Measurements from ENCODE around the gene UCK1. TPM values are rescaled to one million over a fixed set of nuclear protein-coding genes. Genes with fewer than 3 reads are reported as not detected.
A peak's percentile ranks its signal among the peaks of the same experiment; 100 is the strongest.
"Not testable (repeated sequence)": the region's sequence is repeated elsewhere in the genome, so short reads cannot be mapped to it uniquely, and the experiment has no call there.

UCK1 gene
- total RNA-seq, 1 experiment from 2014 or later: 37.7 TPM

GRCh38 chr9:131554087-131554842, 23.2 kb upstream of the UCK1 start:
- DNase-seq (ENCODE audit: low read depth): no peak

- no peak for DNase-seq (ENCODE audit: low read depth)
Measured at GRCh38 chr9:131552030-131552429, 21.0 kb upstream of the UCK1 start.

DNA sequence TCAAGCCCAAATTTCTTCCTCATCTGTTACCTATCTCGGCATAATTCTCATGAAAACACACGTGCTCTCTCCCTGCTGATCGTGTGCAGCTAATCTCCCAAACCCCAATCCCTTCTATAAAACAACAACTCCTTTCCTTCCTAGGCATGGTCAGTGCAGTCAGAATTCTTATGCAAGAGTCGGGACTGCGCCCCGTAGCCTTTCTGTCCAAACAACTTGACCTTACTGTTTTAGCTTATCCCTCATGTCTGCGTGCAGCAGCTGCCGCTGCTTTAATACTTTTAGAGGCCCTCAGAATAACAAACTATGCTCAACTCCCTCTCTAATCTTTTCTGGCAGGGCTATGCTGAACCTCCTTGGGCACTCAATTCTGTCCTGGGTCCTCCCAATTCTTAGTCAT, 19.4 kb upstream of the UCK1 start:
- not testable (repeated sequence) for DNase-seq (ENCODE audit: low read depth)

DNA sequence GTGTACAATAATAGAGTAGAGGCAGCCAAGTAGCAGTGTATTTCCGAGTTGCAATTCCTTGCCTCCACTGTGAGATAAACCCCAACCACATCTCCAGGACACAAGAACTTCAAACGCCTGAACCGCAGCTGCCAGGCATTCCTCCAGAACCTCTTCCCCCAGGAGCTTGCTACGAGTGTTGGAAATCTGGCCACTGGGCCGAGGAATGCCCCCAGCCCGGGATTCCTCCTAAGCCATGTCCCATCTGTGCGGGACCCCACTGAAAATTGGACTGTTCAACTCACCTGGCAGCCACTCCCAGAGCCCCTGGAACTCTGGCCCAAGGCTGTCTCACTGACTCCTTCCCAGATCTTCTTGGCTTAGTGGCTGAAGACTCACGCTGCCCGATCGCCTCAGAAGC, 18.1 kb upstream of the UCK1 start:
- not testable (repeated sequence) for DNase-seq (ENCODE audit: low read depth)

DNA sequence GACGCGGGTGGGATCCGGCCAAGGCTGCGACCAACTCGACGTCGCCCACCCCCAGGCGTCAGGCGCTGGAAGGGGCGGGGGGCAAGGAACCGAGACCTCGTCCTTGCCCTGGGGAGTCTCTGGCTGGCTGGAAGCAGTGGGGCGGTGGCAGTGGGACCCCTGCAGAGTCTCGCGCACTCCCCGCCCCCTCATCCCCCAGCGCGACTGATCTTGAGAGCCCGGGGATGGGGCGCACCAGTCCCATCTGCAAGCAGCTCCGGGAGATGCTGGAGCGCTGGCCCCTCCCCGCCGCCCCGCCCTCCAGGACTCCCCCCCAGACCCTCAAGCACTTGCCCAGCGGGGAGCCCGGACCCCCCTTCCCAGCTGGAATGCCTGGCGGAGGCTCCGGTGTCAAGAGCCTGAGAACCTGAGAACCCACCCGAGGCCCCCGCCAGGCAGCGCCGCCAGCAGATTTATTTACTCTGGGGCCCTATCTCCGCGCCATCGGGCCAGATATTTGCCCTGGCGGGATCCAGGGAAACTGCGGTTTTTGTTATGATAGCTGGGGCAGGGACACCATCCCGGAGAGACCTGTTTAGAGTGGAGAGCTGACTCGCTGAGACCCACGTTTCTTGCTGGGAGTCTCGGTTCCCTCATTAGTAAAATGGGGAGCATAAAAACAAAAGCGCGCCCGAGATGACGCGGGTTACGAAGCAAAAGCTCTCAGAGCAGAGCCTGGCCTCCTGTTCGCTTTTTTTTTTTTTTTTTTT, 15.4 kb upstream of the UCK1 start:
- peak; percentile 55 for DNase-seq (ENCODE audit: low read depth)

DNA sequence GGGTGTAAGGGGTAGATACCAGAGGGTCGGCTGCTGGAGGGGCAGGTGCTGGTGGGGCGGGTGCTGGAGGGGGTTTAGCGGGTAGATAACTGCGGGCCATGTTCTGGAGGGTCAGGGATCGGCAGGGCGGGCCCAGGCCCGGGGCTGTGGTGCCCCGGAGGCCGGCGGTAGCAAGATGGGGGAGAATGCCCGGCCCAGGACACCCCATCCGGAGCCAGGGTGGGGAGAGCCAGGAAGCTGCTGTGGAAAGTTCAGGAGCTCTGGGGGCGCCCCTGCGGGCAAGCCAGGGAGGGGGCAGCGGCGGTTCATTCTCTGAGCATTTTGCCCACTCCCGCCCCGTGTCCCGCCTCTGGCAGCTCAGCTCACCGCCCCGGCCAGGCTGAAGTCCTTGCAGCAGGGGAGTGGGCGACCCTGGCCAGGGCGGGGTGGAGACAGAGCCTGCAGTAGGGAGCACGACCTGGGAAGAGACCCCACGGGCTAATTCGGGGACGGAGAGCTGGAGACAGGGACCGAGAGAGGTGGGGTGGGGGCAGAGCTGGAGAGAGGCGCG, 14.8 kb upstream of the UCK1 start:
- DNase-seq (ENCODE audit: low read depth): no peak

- DNase-seq (ENCODE audit: low read depth): no peak
Measured at GRCh38 chr9:131545003-131545785, 14.1 kb upstream of the UCK1 start, which contains the start of gene PRRT1B. Gene PRRT1B, plus strand, starts transcription at chr9:131545523. Its CDS starts 93 bp downstream, at chr9:131545616.

DNA sequence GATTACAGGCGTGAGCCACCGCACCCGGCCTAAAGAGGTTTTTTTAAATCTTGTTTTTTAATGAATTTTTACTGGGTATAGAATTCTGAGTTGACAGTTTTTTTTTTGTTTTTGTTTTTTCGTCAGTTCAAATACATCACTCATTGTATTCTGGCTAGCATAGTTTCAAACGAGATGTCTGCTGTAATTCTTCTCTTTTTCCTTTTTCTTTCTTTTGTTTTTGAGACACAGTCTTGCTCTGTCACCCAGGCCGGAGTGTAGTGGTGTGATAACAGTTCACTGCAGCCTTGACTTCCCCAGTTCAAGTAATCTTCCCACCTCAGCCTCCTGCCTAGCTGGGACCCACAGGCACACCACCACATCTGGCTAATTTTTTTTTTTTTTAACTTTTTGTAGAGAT, 12.1 kb upstream of the UCK1 start:
- no peak for DNase-seq (ENCODE audit: low read depth)

- no peak for DNase-seq (ENCODE audit: low read depth)
Measured at GRCh38 chr9:131539223-131539923, 8.3 kb upstream of the UCK1 start.

DNA sequence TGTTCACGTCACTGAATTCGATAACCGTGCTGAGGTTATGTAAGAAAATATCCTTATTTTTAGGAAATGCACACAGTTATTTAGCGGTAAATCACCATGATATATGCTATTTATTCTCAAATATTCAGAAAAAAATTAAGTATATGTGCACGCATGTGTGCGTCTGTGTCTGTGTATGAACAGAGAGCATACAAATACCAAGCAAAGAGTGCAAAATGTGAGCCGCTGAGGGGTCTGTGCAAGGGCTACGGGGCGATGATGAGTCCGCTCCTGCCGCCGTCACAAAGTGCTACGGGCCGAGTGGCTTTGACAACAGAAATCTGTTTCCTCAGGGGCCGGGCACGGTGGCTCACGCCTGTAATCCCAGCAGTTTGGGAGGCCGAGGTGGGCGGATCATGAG, 6.9 kb upstream of the UCK1 start:
- DNase-seq (ENCODE audit: low read depth): no peak

DNA sequence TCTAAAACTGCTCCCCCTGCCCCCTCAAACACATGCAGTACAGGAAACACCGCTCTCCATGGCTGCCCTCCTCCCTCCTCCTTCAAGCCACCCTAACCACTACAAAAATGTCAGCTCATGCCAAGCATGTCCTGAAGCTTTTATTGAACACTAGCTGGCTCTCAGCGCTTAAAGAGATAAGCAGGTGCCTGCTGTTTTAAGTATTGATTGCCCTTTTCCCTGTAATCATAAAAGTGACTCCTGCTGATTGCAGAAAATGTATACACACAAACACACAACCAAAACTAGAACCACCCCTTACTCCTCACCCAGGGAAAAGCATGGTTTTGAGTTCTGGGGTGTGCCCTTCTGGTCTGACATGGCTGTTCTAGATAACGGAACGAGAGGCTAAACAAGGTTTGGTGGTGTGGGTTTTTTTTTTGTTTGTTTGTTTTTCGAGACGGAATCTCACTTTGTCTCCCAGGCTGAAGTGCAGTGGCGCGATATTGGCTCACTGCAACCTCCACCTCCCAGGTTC, 3.7 kb upstream of the UCK1 start:
- DNase-seq (ENCODE audit: low read depth): no peak

DNA sequence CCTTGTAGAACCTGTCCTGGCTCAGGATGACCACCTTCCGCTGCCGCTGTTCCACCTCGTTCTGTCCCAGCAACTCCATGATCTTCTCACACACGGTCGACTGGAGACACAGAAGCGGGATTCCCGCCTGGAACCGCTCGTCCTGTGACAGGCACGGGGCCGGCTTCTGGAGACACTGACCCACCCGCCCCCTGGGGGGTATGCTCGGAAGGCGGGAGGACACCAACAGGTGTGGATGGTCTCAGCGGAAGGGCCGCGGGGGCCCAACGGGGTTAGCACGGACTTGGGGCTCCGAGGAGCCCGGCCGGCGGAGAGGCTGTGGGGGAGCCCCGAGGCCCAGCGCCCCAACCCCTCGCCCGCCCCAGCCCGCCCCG, 530 bp downstream of the UCK1 start:
- DNase-seq (ENCODE audit: low read depth): peak; percentile 56

DNA sequence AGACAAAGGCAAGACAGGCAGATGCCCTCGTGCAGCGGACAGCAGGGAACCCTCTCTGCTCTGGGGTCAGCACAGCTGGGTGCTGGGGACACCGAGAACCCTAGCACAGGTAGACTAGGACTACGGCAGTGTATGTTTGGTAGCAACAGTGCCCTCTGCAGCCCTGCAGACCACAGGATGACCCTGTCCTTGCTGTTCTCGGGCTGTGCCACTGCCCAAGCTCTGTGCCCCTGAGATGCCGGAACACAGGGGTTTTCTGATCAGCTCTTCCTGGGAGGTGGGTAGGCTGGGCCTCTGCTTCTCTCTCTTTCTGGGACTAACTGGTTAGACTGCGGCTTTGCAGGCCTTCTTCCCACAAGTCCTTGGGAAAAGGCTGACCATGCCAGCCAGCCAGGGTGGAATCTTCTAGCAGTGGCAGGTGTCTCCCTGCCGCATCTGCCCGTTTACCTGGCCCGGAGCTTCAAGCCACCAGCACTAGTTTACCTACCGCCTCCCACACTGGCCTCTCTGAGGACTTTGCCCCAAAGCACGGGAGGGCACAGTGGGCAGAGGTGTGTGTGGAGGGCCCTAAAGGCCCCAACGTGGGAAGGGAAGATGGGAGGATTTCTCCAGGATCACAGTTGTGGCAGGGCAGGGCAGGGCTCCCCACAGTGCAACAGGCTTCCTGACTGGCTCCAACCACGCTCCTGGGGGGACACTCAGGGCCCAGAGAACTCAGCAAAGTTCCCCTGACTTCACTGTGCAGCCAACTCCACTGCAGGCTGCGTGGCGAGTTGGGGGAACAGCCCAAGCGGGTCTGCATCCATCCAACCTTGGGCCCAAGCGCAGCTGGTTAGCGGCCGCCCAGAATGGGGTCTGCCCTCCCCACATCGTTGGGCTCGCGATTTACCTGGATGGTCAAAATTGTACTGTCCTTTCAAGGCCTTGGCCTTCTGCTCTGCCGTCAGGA, 1.2 kb downstream of the UCK1 start:
- no peak for DNase-seq (ENCODE audit: low read depth)

- no peak for DNase-seq (ENCODE audit: low read depth)
Measured at GRCh38 chr9:131528886-131529505, 2.1 kb downstream of the UCK1 start.

GRCh38 chr9:131528186-131528585, 2.9 kb downstream of the UCK1 start:
- no peak for DNase-seq (ENCODE audit: low read depth)

- DNase-seq (ENCODE audit: low read depth): no peak
Measured at GRCh38 chr9:131525643-131526565, 5.2 kb downstream of the UCK1 start.

DNA sequence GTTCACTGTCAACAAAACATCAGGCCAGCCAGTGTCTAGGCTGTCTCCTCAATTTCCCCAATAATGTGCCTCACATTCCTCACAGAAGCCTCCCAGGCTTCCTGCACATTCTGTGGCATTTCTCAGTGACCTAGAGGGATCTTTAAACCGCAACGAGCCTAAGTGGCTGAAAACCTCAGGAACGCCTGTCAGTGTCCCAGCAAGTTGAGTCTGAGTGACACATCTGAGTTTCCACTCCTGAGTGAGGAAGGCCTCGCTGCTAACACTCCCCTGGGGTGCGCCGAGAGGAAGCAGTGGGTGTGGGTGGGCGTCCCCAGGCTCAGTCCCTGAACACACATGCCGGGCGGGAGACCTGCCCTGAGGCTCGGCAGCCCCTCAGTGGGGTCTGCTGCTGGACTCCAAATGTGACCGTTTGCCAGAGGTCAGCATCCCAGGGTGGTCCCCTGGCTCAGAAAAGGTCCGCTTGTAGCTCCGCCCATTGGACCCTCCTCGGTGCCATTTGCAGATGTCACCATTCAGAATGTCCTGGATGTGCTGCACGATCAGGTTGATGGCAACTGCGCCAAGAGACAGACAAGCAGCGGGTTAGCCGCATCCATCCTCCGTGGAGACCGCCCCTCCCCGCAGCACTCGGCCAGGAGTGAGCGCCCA, 6.3 kb downstream of the UCK1 start:
- no peak for DNase-seq (ENCODE audit: low read depth)

Measured in Daoy (cell line).